GM12892 (cell line): ENCODE data around the gene TTC9B.
A peak's percentile ranks its signal among the peaks of the same experiment; 100 is the strongest.

Source experiments
- DNase-seq: peaks from one replicate; pipeline ENCODE4 v3.0.0; 2011; ENCODE audit not compliant: insufficient read length
- FAIRE-seq: peaks from 2 replicates; lab custom pipeline; 2011; peaks lifted over from hg19 to GRCh38; lab: Jason Lieb, UNC
- POLR2A ChIP-seq: IDR thresholded peaks from 2 replicates; pipeline ENCODE4 v1.6.1; 2011; ENCODE audit warnings: low read depth, low read length, control low read depth
- POLR2AphosphoS5 ChIP-seq: IDR thresholded peaks from 2 replicates; pipeline ENCODE4 v1.6.1; 2011; ENCODE audit warnings: low read depth, low read length, control low read depth
- TAF1 ChIP-seq: IDR thresholded peaks from 2 replicates; pipeline ENCODE4 v1.6.1; 2011; ENCODE audit warnings: low read depth, mild to moderate bottlenecking, control low read depth, low read length, borderline replicate concordance

Gene TTC9B

DNA sequence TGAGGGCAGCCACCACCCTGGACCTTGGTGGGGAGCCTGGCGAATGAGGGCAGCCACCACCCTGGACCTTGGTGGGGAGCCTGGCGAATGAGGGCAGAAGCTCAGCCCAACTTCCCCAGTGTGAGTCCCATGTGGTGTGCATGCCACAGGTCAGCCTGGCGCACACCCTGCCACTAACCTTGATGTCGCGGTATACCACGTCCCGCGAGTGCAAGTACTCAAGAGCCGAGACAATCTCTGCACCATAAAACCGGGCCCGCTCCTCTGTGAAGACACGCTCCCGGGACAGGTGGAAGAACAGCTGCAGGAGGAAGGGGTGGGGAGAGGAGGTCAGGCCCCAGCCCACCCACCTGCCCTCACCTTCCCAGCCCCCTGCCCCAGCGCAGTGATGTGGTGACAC lies 19.6 kb upstream of the TTC9B start:
- no peak for DNase-seq
- TF ChIP-seq POLR2AphosphoS5 (no peak), TAF1 (no peak), POLR2A (no peak)
- no peak for FAIRE-seq

DNA sequence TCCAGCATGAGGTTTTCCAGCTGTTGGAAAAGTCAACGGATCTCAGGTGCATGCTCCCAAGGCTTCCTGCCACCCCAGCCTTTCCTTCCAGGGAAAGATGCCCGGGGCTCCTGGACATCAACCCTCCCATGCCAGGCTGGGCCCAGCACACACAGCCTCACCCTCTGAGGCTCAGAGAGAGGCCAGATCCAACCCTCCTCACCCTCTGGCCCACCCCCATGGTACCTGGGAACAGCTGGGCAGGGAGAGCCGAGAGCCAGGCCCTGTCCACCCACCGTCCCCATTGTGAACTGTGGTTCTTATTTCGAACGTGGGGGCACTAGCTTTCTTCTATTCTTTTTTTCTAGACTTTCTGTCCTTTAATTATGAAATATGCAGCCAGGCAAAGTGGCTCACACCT lies 18.2 kb upstream of the TTC9B start:
- DNase-seq: no peak
- FAIRE-seq: no peak

DNA sequence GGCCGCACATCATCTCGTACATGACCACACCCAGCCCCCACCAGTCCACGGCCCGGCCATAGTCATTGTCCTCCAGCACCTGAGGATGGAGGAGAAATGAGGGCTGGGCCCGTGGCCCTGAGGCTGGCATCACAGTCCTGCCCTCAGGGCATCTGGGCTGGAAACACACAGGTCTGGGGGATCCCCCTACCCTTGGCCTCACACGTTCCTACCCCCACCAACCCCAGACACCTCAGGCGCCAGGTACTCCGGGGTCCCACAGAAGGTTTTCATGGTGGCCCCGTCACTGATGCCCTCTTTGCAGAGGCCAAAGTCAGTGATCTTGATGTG lies 17.8 kb upstream of the TTC9B start:
- FAIRE-seq (no peak), DNase-seq (no peak)
- TF ChIP-seq POLR2AphosphoS5 (no peak), POLR2A (no peak), TAF1 (no peak)

More for the DNA sequence above, 18.2 kb upstream of the TTC9B start:
- TF ChIP-seq POLR2A (no peak), POLR2AphosphoS5 (no peak), TAF1 (no peak)

DNA sequence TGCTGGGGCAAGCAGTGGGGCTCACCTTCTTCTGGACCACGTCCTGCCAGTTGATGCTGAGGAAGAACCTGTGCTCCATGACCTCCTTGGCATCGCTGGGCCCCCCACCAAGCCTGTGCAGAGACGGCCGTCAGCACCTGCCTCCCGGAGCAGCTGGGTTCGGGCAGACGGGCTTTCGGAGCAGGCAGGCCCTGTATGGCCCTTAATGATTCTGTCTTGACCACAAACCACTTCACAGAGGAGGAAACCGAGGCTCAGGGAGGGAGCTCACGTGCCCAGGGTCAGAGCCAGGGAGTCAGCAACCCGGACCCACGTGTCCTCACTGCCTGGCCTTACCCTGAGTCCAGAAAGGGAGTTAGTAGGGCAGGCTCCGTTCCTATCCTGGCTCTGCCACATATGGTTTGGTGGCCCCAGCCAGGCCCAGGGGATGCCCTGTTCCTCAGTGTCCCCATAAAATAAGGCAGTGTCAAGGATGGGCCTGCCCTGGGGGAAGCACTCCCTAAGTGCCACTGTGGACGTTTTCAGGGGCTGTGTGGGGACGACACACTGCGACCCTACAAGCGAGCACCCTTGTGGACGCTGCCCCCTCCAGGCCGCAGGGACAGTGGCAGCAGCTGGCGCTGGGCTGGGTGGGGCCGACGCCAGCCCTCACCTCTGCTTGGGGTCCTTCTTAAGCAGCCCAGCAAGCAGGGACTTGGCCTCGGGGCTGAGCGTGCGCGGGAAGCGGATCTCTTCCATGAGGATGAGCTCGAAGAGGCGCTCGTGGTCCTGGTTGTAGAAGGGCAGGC lies 17.2 kb upstream of the TTC9B start:
- TF ChIP-seq TAF1 (no peak), POLR2AphosphoS5 (no peak), POLR2A (no peak)
- FAIRE-seq (no peak), DNase-seq (no peak)

DNA sequence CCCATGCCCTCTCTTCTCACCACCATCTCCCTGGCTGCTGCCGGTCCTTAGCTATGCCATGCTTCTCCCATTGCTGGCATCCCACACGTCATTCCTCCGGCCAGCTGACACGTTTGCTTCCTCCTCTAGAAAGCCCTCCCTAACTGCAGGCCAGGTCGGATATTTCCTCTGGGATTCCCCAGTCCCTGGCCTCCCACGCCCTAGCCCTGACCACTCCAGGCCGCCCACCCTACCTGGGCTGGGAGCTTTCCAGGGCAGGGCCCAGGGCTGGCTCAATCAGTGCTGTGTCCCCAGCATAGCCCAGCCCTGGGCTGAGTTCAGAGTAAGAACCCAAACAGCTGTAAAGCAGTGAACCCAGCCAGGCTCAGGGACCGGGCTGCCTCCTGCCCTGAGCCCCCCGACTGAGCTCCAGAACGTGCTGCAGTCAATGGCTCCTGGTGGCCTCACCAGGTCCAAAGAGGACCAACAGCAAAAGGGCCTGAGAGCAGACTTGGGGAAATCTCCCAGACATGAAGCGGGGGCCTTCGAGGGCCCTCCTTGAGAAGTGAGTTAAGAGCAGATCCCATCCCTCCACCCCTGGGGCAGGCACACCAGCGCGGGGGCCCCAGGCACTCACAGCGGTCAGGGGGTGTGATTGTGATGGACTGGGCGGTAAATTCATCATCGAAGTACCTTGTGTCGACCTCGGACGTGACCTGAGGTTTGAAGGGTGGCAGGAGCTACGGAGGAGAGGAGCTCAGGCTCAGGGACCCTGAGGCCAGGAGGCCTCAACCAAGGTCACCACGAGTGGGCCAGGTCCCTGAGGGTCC lies 16.4 kb upstream of the TTC9B start:
- FAIRE-seq (no peak), DNase-seq (no peak)
- TF ChIP-seq TAF1 (no peak), POLR2A (no peak), POLR2AphosphoS5 (no peak)

DNA sequence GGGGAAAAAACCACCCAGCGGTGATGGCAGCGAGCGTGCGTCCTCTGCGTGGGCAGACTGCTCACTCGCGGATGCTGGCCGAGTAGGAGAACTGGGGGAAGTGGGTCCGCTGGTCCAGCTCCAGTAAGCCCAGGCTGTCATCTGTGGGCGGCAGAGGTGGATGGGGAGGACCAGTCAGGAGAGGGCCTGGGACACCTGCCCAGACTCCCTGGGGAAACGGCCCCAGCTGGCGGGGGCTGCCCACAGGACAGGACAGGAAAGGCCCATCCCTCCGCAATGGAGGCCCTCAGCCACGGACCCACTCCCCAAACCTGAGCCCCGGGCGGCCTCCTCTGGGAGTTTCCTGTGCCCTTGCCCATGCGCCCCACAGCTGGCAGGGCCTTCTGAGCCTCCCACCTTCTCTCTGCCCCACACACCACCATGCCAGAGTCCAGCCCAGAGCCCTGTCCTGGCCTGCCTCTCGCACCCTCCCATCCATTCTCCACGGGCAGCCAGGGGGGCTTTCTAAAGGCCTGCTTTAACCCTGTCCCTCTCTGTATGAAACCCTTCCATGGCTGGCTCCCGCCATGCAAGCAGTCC lies 15.7 kb upstream of the TTC9B start:
- DNase-seq (no peak), FAIRE-seq (no peak)
- no peak for TF ChIP-seq POLR2AphosphoS5
- no peak for TF ChIP-seq POLR2A
- no peak for TF ChIP-seq TAF1

DNA sequence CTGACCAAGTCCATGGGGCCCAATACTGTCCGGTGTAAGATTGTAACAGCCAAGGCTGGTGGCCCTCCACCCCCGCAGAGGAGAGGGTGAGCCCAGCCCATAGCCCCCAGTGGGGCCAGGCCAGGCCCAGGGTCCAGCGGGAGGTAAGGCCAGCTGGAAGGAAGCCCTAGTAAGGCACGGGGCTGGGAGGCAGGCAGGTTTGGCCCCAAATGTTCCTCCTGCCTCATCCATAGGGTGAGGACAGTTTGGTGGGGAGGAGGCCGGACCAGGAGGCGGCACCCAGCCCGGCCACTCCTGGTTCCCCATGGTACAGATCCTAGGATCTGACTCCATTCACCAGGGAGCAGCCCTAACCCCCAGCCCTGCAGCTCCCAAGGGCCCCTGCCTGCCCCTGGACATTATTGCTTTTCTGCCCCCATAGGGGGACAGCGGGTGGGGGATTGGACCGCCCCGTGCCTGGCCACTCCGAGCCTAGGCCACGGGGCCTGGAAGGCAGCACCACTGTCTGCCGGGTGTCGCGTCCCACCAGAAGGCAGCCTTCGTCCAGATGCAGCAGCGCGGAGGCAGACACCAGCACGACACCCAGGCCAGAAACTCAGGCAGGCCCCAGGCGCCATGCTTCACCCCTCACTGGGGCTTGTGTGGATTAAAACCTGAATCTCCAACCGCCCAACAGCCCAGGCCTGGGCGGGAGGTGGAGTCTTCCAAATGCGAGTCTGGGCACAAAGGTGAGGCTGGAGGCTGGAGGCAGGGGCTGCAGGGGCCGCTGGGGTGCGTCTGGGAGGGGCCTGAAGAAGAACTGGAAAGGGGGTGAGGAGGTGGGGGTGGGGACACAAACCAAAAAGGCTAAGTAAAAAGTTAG lies 15.0 kb upstream of the TTC9B start:
- FAIRE-seq: no peak
- TF ChIP-seq POLR2AphosphoS5 (no peak), TAF1 (no peak)
- no peak for DNase-seq

DNA sequence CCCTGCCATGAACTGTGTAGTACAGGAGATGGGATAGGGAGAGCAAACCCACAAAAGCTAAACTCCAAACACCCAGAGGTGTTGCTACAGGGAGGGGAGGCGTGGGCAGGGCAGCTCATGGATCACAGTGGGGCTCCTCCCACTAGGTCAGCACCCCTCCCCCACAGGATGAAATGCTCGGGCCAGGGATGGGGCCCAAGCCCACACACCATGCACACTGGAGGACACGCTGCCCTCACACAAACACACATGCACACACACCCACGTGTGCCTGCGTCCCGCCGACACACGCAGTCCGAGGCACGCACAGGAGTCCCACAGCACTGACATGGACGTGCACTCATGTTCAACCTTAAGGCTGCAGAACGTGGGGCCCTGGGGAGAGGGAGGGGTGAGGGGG lies 14.3 kb upstream of the TTC9B start:
- TF ChIP-seq POLR2AphosphoS5: peak; percentile 46; the same call in 1 of the 2 replicates
- TF ChIP-seq POLR2A: no peak
- FAIRE-seq (no peak), DNase-seq (no peak)

DNA sequence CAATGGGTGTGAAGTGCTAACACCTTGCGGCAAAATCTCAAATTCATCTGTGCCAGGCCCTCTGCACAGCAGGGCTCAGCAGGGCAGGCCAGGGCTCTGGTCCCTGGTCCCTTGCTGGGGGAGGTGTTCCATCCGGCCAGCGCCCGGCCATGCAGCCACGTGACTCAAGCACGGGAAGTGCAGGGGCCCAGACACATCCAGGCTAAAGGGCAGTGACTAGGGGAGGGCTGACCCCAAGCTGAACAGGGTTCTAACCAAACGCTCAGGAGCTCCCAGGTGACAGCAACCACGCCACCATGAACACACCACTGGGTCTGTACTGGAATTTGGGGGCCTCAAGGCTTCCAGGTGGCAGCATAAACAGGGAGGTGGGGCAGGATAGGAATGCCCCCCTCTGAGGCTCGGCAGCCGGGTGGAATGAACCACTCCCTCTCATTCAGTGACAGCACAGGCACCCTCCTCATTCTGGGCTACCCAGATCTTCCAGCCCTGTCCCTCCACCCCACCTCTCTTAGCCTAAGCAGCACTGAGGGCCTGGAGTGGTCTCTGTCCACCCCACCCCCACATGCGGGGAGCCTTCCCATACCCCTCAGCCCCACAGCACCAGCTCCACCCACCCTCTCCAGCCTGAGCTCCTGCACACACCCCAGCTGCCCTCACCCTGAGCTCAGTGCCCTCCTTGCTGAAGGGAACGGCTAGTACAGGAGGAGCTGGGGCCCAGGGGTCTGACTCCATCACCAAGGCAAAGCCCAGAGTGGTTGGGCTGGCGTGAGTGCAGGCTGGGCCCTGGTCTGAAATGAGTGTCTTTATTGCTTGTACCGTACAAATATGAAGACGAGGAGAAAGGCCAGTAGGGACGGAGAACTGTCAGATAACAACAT lies 13.6 kb upstream of the TTC9B start:
- TF ChIP-seq POLR2A (no peak), TAF1 (no peak), POLR2AphosphoS5 (no peak; the same call in 1 of the 2 replicates)
- FAIRE-seq (no peak), DNase-seq (no peak)

DNA sequence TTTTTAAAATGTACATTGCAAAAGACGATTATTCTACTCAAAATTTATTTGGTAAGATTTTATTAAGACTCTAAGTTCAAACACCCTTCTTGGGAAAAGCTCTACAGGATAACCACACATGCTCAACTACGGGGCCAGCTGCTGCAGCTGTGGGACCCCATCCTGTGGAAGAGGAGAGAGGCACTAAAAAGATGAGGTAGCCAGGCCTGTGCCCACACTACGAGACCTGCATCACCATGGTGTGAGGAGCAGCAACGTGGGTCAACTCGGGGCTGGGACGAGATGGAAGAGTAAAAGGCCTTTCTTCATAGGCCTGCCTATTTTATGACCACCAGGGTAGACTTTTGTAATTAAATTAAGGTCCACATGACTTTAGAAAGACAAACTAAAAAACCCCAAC lies 12.9 kb upstream of the TTC9B start:
- FAIRE-seq (no peak), DNase-seq (no peak)
- TF ChIP-seq POLR2AphosphoS5: no peak
- TF ChIP-seq POLR2A: no peak
- no peak for TF ChIP-seq TAF1
